Stimulated activated CD4-positive, alpha-beta T cell treated with anti-CD3 and anti-CD28 coated beads, Interleukin-2, amount 100 ng/mL, for 48 hours (primary cell): ENCODE results near the gene NCAM2.
"Not testable (repeated sequence)": the region's sequence is repeated elsewhere in the genome, so short reads cannot be mapped to it uniquely, and the experiment has no call there.

ENCODE experiments used
- DNase-seq, 2 donors: peaks; one replicate each; pipeline ENCODE4 v3.0.0-alpha.2; 2020

The NCAM2 gene

DNA sequence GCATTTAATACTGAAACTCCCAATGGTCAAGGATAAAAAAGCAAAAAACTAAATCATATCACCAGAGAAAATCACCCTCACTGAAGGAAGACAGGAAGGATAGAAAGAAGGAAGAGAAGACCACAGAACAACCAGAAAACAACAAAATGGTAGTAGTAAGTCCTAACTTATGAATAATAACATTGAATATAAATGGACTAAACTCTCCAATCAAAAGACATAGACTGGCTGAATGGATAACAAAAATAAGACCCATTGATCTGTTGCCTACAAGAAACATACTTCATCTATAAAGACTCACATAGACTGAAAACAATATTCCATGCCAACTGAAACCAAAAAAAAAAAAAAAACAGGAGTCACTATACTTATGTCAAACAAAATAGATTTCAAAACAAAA, 347.7 kb downstream of the NCAM2 start:
- no peak for DNase-seq

DNA sequence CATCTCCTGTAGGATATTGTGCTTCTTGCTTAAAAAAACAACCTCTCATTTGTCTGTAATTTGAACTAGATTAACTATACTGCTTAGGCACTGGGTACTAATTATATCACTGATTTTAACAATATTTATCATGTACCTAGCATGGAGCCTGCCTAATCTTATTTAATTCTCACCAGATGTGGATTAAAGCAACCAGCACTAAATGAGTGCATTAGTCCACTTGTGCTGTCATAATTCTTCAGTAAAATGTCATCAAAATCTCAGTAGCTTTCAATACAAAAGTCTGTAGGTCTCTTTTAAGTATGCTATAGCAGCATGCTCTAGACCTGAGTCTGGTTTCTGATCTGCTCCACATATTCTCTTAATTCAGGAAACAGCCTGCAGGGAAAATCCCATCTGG, 368.1 kb downstream of the NCAM2 start:
- no peak for DNase-seq

DNA sequence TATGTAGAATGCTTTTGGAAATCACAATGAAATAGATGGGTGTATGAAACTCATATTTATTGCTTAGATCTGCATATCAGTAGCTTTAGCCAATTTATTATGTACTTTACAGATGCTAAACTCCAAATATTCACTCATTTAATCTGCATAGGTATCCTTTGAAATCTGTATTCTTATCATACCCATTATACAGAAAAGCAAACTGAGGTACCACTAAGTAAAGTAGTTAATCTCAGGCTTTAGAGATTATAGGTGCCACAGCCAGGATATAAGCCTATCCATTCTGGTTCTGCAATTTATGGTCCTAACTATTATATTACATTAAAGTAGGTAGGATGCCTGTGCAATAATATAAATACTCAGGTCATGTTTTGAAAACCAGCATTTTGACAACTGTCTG, 369.4 kb downstream of the NCAM2 start:
- no peak for DNase-seq

DNA sequence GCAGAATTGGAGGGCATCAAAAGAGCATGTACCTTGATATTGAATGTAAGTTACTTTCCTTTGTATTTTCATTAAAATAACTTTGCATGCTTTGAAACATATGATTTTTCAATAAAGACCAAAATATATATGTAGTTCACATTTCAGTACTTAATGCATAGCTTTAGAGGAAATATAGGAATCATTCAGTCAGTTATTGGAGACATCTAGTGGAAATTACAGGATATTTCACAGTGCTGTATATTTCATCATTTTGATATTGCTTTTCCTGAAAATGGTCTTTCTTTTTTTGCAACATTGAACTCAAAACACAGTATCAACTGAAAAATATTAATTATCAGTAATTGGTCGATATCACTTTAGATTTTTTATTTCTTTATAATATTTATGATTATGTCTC, 375.8 kb downstream of the NCAM2 start:
- no peak for DNase-seq

GRCh38 chr21:21383126-21383525, 384.9 kb downstream of the NCAM2 start:
- no peak for DNase-seq

DNA sequence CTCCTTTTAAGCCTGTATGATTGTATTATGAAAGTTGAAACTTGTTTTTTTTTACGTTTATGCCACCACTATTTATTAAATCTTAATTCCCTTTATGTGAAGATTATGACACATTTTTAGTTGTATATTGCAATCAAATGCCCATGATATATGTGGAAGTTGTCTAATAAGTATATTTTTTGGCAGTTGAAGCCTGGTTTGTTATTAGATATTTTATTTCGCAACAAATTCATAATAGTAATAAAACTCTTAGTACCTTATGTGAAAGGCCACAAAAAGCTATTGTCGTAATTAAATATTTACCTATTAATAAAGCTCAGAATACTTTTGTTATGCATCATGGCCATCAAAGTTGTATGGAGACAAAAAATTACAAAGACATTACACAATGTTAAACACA, 386.8 kb downstream of the NCAM2 start:
- no peak for DNase-seq

DNA sequence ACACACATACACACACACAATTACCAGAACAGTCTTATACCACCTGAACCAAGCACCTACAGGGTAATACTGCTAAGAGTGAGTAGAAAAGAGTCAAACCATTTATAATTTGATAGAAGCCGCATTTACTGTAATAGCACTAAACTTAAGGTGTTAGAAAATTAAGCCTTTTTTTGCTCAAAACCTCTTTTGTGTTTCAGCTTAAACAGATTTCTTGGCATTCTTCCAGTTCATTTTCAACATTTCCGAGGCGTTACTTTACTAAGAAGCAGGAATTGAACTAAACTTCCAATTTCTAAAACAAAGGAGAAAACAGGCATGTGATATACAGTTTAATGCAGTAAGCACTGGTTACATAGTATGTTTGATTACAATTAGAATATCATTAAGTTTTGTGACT, 387.2 kb downstream of the NCAM2 start:
- DNase-seq, result no peak

DNA sequence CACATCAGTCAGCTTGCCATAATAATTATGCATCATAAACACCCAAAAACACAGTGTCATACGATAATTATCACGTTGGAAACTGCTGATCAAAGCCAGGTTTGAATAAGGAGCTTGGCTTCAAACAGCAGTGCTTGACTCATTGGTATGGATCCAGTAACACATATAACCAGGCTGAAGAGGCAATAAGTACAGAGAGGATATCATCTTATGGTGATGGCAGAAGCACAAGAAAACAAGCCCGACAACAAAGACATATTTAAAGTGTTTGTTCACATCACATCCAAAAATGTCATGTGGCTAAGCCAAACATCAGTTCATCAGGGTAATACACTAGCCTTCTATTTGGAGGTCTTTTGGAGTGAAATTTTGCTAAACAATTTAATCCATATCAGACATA, 389.7 kb downstream of the NCAM2 start:
- DNase-seq, result no peak

GRCh38 chr21:21394064-21394463, 395.9 kb downstream of the NCAM2 start:
- no peak for DNase-seq

DNA sequence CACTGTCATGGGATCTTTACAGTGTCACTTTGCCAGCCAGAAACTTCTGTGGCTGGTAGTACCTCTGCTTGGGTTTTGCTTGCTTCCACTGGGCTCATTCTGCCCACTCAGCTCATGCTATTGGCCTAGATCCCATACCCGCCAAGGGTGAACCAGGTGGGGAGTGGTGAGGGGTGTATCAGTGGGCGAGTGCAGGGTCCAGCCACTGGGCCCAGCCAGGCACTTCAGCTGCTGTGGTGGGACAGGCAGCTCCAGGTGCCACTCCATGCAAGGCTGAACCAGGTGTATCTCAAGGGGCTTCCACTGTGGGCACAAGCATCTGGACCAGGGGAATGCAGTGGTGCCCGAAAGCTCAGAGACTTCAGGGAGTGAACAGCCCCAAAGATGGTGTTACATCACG, 398.2 kb downstream of the NCAM2 start:
- no peak for DNase-seq

- DNase-seq, result no peak
Measured at GRCh38 chr21:21397464-21397863, 399.3 kb downstream of the NCAM2 start.

- DNase-seq, result no peak
Measured at GRCh38 chr21:21401444-21401843, 403.2 kb downstream of the NCAM2 start.

GRCh38 chr21:21402187-21402586, 404.0 kb downstream of the NCAM2 start:
- DNase-seq, result not testable (repeated sequence)

DNA sequence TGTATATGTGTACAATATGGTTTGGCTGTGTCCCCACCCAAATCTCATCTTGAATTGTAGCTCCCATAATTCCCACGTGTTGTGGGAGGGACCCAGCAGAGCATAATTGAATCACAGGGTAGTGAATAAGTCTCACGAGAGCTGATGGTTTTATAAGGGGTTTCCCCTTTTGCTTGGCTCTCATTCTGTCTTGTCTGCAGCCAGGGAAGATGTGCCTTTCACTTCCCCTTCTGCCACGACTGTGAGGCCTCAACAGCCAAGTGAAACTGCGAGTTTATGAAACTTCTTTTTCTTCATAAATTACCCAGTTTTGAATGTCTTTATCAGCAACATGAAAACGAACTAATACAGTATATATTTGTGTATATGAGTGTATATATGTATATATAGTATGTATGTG, 406.1 kb downstream of the NCAM2 start:
- not testable (repeated sequence) for DNase-seq

DNA sequence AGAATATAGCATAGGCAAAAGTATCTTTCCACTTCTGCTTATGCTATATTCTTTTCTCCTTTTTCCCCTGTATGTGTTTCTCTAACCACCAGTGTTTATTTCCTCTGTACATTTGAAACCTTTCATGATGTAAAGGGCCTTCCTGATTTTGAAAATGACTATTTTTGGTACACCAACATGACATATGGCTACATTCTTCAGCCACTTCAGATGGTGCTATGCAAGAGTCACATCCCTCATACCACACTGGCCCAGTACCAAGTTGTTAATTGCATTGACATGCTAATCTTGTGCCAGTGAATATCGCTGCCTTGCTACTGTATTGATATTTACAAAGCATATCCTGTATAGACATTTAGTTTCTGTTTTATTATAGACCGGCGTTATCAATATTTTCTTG, 408.7 kb downstream of the NCAM2 start:
- no peak for DNase-seq

DNA sequence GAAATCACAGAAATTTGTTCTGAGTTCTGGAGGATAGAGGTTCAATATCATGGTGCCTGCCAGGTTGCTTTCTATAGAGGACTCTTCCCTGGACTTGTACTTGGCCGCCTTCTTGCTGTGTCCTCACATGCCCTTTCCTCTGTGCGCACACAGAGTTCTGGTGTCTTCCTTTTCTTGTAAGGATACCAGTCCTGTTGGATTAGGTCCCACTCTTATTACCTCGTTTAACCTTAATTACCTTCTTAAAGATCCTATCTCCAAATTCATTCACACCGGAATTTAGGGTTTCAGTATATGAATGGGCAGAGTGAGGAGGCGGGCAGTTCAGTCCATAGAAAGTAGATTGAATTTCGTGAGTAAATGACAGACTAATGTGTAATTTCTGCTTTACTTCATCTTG, 413.9 kb downstream of the NCAM2 start:
- no peak for DNase-seq

GRCh38 chr21:21415741-21416140, 417.5 kb downstream of the NCAM2 start:
- DNase-seq, result no peak

GRCh38 chr21:21434944-21435343, 436.7 kb downstream of the NCAM2 start:
- no peak for DNase-seq

DNA sequence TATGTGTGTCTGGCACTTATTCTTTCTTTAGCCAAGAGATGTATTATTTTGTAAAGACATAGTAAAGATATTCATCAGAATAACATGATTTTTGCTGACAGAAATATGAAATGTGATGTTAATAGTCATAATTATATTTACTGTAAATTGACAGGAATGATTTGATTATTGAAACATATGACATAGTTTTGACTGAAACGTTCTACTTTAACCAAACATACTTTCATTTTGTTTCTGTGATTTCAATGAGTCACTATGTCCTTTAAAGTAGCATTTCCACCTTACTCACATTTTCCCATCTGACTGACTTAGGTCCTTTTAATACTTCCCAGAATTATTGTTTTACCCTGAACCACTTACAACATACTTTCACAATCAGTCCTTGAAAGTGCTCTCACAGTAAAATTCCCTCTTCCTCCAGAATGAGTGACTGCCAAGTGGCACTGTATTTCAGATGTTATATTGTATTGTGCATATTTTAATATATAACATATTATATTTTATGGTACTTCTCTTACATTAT, 437.9 kb downstream of the NCAM2 start:
- DNase-seq, result no peak

DNA sequence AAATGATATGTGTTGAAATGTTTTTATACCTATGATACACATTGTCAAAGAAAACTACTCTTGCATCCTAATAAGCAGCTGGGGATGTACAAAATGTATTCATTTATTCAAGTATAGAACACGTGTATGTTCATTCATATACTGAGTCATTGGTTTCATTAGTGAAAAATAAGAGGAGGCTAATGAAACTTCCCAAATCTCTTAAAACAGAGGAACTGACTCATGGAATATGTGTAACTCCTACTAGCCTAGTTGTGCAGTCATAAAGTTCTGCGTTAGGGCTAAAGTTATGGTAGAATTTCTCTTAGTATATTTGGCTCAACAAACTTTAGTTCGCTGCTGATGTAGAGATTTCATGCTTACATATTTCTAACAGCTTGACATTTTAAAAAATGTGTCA, 441.6 kb downstream of the NCAM2 start:
- no peak for DNase-seq

- no peak for DNase-seq
Measured at GRCh38 chr21:21457077-21457476, 458.9 kb downstream of the NCAM2 start.

- no peak for DNase-seq
Measured at GRCh38 chr21:21458124-21458631, 460.0 kb downstream of the NCAM2 start.

DNA sequence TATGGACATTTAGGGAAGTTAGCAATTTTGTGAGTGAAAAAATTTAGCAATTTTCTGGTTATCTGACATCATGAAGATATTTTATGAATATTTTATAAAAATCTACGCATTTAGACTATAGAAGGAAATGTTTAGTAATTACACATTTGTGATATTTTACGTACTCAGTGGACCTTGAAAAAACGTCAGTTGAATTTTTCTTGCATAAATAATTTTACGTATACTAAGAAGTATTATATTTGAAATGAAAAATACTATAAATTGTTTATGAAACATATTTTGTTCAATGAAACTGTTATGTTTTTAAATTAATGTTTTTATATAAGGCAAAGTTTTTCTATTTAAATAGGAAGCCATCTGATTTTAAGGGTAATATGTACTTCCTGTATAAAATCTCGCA, 462.8 kb downstream of the NCAM2 start:
- DNase-seq, result no peak

- no peak for DNase-seq
Measured at GRCh38 chr21:21463456-21463855, 465.2 kb downstream of the NCAM2 start.

GRCh38 chr21:21464684-21465083, 466.5 kb downstream of the NCAM2 start:
- DNase-seq, result no peak

GRCh38 chr21:21466752-21467151, 468.5 kb downstream of the NCAM2 start:
- DNase-seq, result no peak
